Stimulated activated effector memory CD8-positive, alpha-beta T cell treated with anti-CD3 and anti-CD28 coated beads, Interleukin-12 subunit alpha, Interleukin-12 subunit beta, amount 100 ng/mL, for 72 hours (primary cell): ENCODE data around the gene ITGB7.

Experiments used
- ATAC-seq: fragments of 150-1000 bp; cut with Tn5 transposase; 2 replicates; pipeline ENCODE4 v1.10.0; 2021
- DNase-seq, 2 donors: peaks; one replicate each; pipeline ENCODE4 v3.0.0; 2021 to 2022; ENCODE audit warnings: low spot score in 2 of 2
- H3K27ac Mint-ChIP-seq: one replicate; pipeline ENCODE4 v1.8.0; 2022; ENCODE audit warnings: mild to moderate bottlenecking, mixed read lengths
- H3K36me3 Mint-ChIP-seq: one replicate; pipeline ENCODE4 v1.8.0; 2022; ENCODE audit warnings: mild to moderate bottlenecking, mixed read lengths
- H3K4me1 Mint-ChIP-seq: one replicate; pipeline ENCODE4 v1.8.0; 2022; ENCODE audit warnings: mixed read lengths
- H3K4me3 Mint-ChIP-seq: one replicate; pipeline ENCODE4 v1.8.0; 2022; ENCODE audit warnings: mild to moderate bottlenecking, mixed read lengths
- H3K9me3 Mint-ChIP-seq: one replicate; pipeline ENCODE4 v1.8.0; 2022; ENCODE audit warnings: mixed read lengths

Gene ITGB7

GRCh38 chr12:53235164-53235563 is 28.1 kb upstream of the ITGB7 start:
- peaks cover 66% of the 10 kb centered on the region for H3K4me1 Mint-ChIP-seq
- H3K36me3 Mint-ChIP-seq = peaks cover 15% of the 10 kb centered on the region
- no peaks in the 10 kb centered on the region for H3K9me3 Mint-ChIP-seq
- H3K27ac Mint-ChIP-seq = peak overlapping the region; percentile 89
- peak overlapping the region; percentile 91 for H3K4me3 Mint-ChIP-seq
- DNase-seq = no peak
- ATAC-seq = no peak

- H3K27ac Mint-ChIP-seq = peak overlapping the region; percentile 89
- peak overlapping the region; percentile 91 for H3K4me3 Mint-ChIP-seq
- H3K4me1 Mint-ChIP-seq = peaks cover 73% of the 10 kb centered on the region
- no peaks in the 10 kb centered on the region for H3K9me3 Mint-ChIP-seq
- DNase-seq (no peak), ATAC-seq (no peak)
- peaks cover 15% of the 10 kb centered on the region for H3K36me3 Mint-ChIP-seq
Observed at GRCh38 chr12:53234271-53234914, 27.3 kb upstream of the ITGB7 start.

- no peak for DNase-seq
- H3K27ac Mint-ChIP-seq = peak overlapping the region; percentile 89
- H3K4me1 Mint-ChIP-seq = peaks cover 80% of the 10 kb centered on the region
- peaks cover 15% of the 10 kb centered on the region for H3K36me3 Mint-ChIP-seq
- ATAC-seq = no peak
- peak overlapping the region; percentile 91 for H3K4me3 Mint-ChIP-seq
- H3K9me3 Mint-ChIP-seq = no peaks in the 10 kb centered on the region
Observed at GRCh38 chr12:53233671-53234121, 26.6 kb upstream of the ITGB7 start.

GRCh38 chr12:53232646-53233461 is 25.8 kb upstream of the ITGB7 start:
- Mint-ChIP-seq H3K9me3 (no peaks in the 10 kb centered on the region), H3K4me3 (peak overlapping the region; percentile 91), H3K27ac (peak overlapping the region; percentile 89), H3K4me1 (peaks cover 89% of the 10 kb centered on the region), H3K36me3 (peaks cover 15% of the 10 kb centered on the region)
- DNase-seq = no peak
- ATAC-seq = peak; percentile 59

GRCh38 chr12:53231921-53232645 is 25.0 kb upstream of the ITGB7 start, which contains the start of gene RARG:
Gene RARG, minus strand, starts transcription at chr12:53232209. Its CDS starts 4,664 bp downstream, at chr12:53227545.
- Mint-ChIP-seq H3K27ac (peak within 1 kb of the TSS; percentile 89), H3K36me3 (peaks cover 19% of the 10 kb centered on the region), H3K4me1 (peaks cover 89% of the 10 kb centered on the region), H3K4me3 (peak within 1 kb of the TSS; percentile 91), H3K9me3 (no peaks in the 10 kb centered on the region)
- peak; percentile 87 for ATAC-seq
- peak; percentile 59 to 86 for DNase-seq

- ATAC-seq (no peak), DNase-seq (no peak)
- Mint-ChIP-seq H3K36me3 (peaks cover 24% of the 10 kb centered on the region), H3K4me3 (peak overlapping the region; percentile 91), H3K4me1 (peaks cover 89% of the 10 kb centered on the region), H3K27ac (peak overlapping the region; percentile 89), H3K9me3 (no peaks in the 10 kb centered on the region)
Observed at GRCh38 chr12:53231671-53231920, 24.5 kb upstream of the ITGB7 start.

- peak overlapping the region; percentile 91 for H3K4me3 Mint-ChIP-seq
- H3K36me3 Mint-ChIP-seq = peaks cover 24% of the 10 kb centered on the region
- H3K4me1 Mint-ChIP-seq = peaks cover 87% of the 10 kb centered on the region
- H3K27ac Mint-ChIP-seq = peak overlapping the region; percentile 89
- ATAC-seq (no peak), DNase-seq (peak in 1 of 2 donors; percentile 49)
- no peaks in the 10 kb centered on the region for H3K9me3 Mint-ChIP-seq
Observed at GRCh38 chr12:53230108-53230845, 23.2 kb upstream of the ITGB7 start.

GRCh38 chr12:53229454-53229853 is 22.4 kb upstream of the ITGB7 start:
- H3K27ac Mint-ChIP-seq = peak overlapping the region; percentile 89
- H3K9me3 Mint-ChIP-seq = no peaks in the 10 kb centered on the region
- H3K4me1 Mint-ChIP-seq = peaks cover 90% of the 10 kb centered on the region
- H3K36me3 Mint-ChIP-seq = peaks cover 24% of the 10 kb centered on the region
- ATAC-seq (no peak), DNase-seq (no peak)
- H3K4me3 Mint-ChIP-seq = peak overlapping the region; percentile 91

- no peak overlapping the region for H3K4me3 Mint-ChIP-seq
- peak overlapping the region; percentile 89 for H3K27ac Mint-ChIP-seq
- no peaks in the 10 kb centered on the region for H3K9me3 Mint-ChIP-seq
- ATAC-seq (no peak), DNase-seq (no peak)
- H3K4me1 Mint-ChIP-seq = peaks cover 90% of the 10 kb centered on the region
- peaks cover 23% of the 10 kb centered on the region for H3K36me3 Mint-ChIP-seq
Observed at GRCh38 chr12:53227836-53228235, 20.8 kb upstream of the ITGB7 start.

GRCh38 chr12:53227341-53227740 is 20.3 kb upstream of the ITGB7 start:
- peak overlapping the region; percentile 89 for H3K27ac Mint-ChIP-seq
- DNase-seq (no peak), ATAC-seq (no peak)
- H3K4me1 Mint-ChIP-seq = peaks cover 90% of the 10 kb centered on the region
- no peaks in the 10 kb centered on the region for H3K9me3 Mint-ChIP-seq
- H3K4me3 Mint-ChIP-seq = no peak overlapping the region
- peaks cover 18% of the 10 kb centered on the region for H3K36me3 Mint-ChIP-seq

- Mint-ChIP-seq H3K9me3 (no peaks in the 10 kb centered on the region), H3K4me3 (no peak overlapping the region), H3K4me1 (peaks cover 95% of the 10 kb centered on the region), H3K27ac (peak overlapping the region; percentile 89), H3K36me3 (peaks cover 15% of the 10 kb centered on the region)
- no peak for ATAC-seq
- DNase-seq = no peak
Observed at GRCh38 chr12:53226815-53227214, 19.8 kb upstream of the ITGB7 start.

- H3K4me3 Mint-ChIP-seq = peak overlapping the region; percentile 94
- no peak for ATAC-seq
- DNase-seq = no peak
- H3K27ac Mint-ChIP-seq = peak overlapping the region; percentile 91
- peaks cover 95% of the 10 kb centered on the region for H3K4me1 Mint-ChIP-seq
- H3K36me3 Mint-ChIP-seq = peaks cover 15% of the 10 kb centered on the region
- no peaks in the 10 kb centered on the region for H3K9me3 Mint-ChIP-seq
Observed at GRCh38 chr12:53225635-53226424, 18.8 kb upstream of the ITGB7 start.

GRCh38 chr12:53224897-53225634 is 18.0 kb upstream of the ITGB7 start:
- H3K27ac Mint-ChIP-seq = peak overlapping the region; percentile 91
- no peaks in the 10 kb centered on the region for H3K9me3 Mint-ChIP-seq
- peak overlapping the region; percentile 94 for H3K4me3 Mint-ChIP-seq
- no peak for DNase-seq
- ATAC-seq = no peak
- peaks cover 21% of the 10 kb centered on the region for H3K36me3 Mint-ChIP-seq
- peaks cover 89% of the 10 kb centered on the region for H3K4me1 Mint-ChIP-seq
